Endothelial cell of umbilical vein (primary cell): ENCODE results near the gene UNC50. TPM values are rescaled to one million over a fixed set of nuclear protein-coding genes. Genes with fewer than 3 reads are reported as not detected.

ENCODE experiments used
- BruUV-seq: library from RNA; stranded (reverse); fragments of 400-500 nt; replicated peaks from 2 replicates; lab custom pipeline; 2021; lab: Mats Ljungman, UMichigan
- CTCF ChIA-PET: fragments of 300-600, 350-600 bp; sonication (Branson Sonifier 250); formaldehyde crosslinking; loops from one replicate; lab custom pipeline; 2021; ENCODE audit warnings: antibody characterized with exemption, inconsistent platforms; lab: Charles Lee
- POLR2A ChIA-PET: fragments of 300-600, 350-600 bp; sonication (Branson Sonifier 250); formaldehyde crosslinking; loops from one replicate; lab custom pipeline; 2021; ENCODE audit warnings: antibody characterized with exemption, inconsistent platforms; lab: Charles Lee
- DNase-seq: peaks from one replicate; pipeline ENCODE4 v3.0.0-alpha.2; 2011; ENCODE audit warnings: low read depth, low spot score
- FAIRE-seq: peaks from 2 replicates; lab custom pipeline; 2011; peaks lifted over from hg19 to GRCh38; lab: Jason Lieb, UNC
- H2AFZ ChIP-seq: 2 replicates; pipeline ENCODE4 v1.6.0; 2012; ENCODE audit warnings: low read depth, low read length, control low read depth, inconsistent platforms
- H3K27ac ChIP-seq: 2 replicates; pipeline ENCODE4 v1.5.1; 2011; ENCODE audit warnings: low read depth, mild to moderate bottlenecking, control low read depth, low read length, moderate library complexity; ENCODE audit not compliant: insufficient read depth
- H3K27me3 ChIP-seq, 2 experiments: 2 replicates each; pipeline versions ENCODE4 v1.6.0 to v1.6.1; 2011; ENCODE audit warnings: low read length in 2 of 2, mixed read lengths in 1 of 2; ENCODE audit not compliant: control insufficient read depth in 2 of 2, insufficient read depth in 2 of 2
- H3K36me3 ChIP-seq, 2 experiments: 2 replicates in 1 of 2; 3 replicates in 1 of 2; pipeline ENCODE4 v1.5.1; 2011; ENCODE audit warnings: low read length in 2 of 2, mild to moderate bottlenecking in 1 of 2, moderate library complexity in 1 of 2; ENCODE audit not compliant: control insufficient read depth in 2 of 2, insufficient read depth in 2 of 2; ENCODE audit errors: extremely low read depth in 1 of 2
- H3K4me1 ChIP-seq: 3 replicates; pipeline ENCODE4 v1.5.1; 2011; ENCODE audit warnings: mild to moderate bottlenecking, low read length; ENCODE audit not compliant: control insufficient read depth, insufficient read depth; ENCODE audit errors: extremely low read depth
- H3K4me2 ChIP-seq: 2 replicates; pipeline ENCODE4 v1.6.1; 2011; ENCODE audit warnings: low read length, control low read depth, mixed read lengths; ENCODE audit not compliant: insufficient read depth
- H3K4me3 ChIP-seq, 3 experiments: fragments of 200-600 bp in 1 of 3; sonication (generic), shearing (Covaris generic) in 1 of 3; replicated peaks in 1 of 3; 2 replicates each; pipeline ENCODE4 v1.5.1; 2011 to 2016; ENCODE audit warnings: control low read depth in 3 of 3, low read length in 3 of 3, mild to moderate bottlenecking in 2 of 3, inconsistent platforms in 1 of 3, low read depth in 1 of 3, moderate library complexity in 1 of 3; ENCODE audit not compliant: insufficient read depth in 1 of 3
- H3K79me2 ChIP-seq: 2 replicates; pipeline ENCODE4 v1.6.0; 2012; ENCODE audit warnings: low read length, inconsistent platforms; ENCODE audit not compliant: control insufficient read depth, insufficient read depth
- H3K9ac ChIP-seq: replicated peaks from 2 replicates; pipeline ENCODE3; 2011; ENCODE audit warnings: low read length, control low read depth; ENCODE audit not compliant: insufficient read depth; ENCODE audit errors: extremely low read depth
- H3K9me1 ChIP-seq: replicated peaks from 3 replicates; pipeline ENCODE4 v1.6.0; 2011; ENCODE audit warnings: mild to moderate bottlenecking, low read length; ENCODE audit not compliant: control insufficient read depth, insufficient read depth; ENCODE audit errors: extremely low read depth
- H3K9me3 ChIP-seq: replicated peaks from 2 replicates; pipeline ENCODE4 v1.5.1; 2012; ENCODE audit warnings: low read length, inconsistent platforms; ENCODE audit not compliant: control insufficient read depth, insufficient read depth
- H4K20me1 ChIP-seq: replicated peaks from 2 replicates; pipeline ENCODE3; 2011; ENCODE audit warnings: mild to moderate bottlenecking, low read length; ENCODE audit not compliant: control insufficient read depth, insufficient read depth; ENCODE audit errors: extremely low read depth
- EZH2 ChIP-seq: IDR thresholded peaks from 2 replicates; pipeline ENCODE4 v1.6.1; 2012; ENCODE audit warnings: borderline replicate concordance, low read depth, mild to moderate bottlenecking, moderate library complexity, low read length, inconsistent platforms; ENCODE audit not compliant: severe bottlenecking
- FOS ChIP-seq: IDR thresholded peaks from 2 replicates; pipeline ENCODE4 v1.6.1; 2011; ENCODE audit warnings: mild to moderate bottlenecking, low read length, moderate library complexity, borderline replicate concordance; ENCODE audit not compliant: insufficient read depth
- GATA2 ChIP-seq: IDR thresholded peaks from 2 replicates; pipeline ENCODE4 v1.7.0; 2011; ENCODE audit warnings: low read depth, mild to moderate bottlenecking, moderate library complexity, mixed read lengths, low read length; ENCODE audit not compliant: insufficient read length, insufficient read depth
- JUN ChIP-seq: IDR thresholded peaks from 2 replicates; pipeline ENCODE4 v1.6.1; 2011; ENCODE audit warnings: borderline replicate concordance, low read depth; ENCODE audit not compliant: insufficient read length, insufficient read depth
- MYC ChIP-seq: IDR thresholded peaks from one replicate; pipeline ENCODE4 v1.6.1; 2011; ENCODE audit warnings: mild to moderate bottlenecking, low read depth, low read length
- POLR2A ChIP-seq: IDR thresholded peaks from 2 replicates; pipeline ENCODE4 v1.6.1; 2012; ENCODE audit warnings: low read depth, mild to moderate bottlenecking, control low read depth, low read length
- POLR2AphosphoS5 ChIP-seq: IDR thresholded peaks from 2 replicates; pipeline ENCODE4 v1.6.1; 2012; ENCODE audit warnings: low read depth, mild to moderate bottlenecking, control low read depth, low read length, moderate library complexity; ENCODE audit not compliant: insufficient read depth
- dilution Hi-C: fragments of 300-500 bp; cut with MboI; formaldehyde crosslinking; loops from one replicate; pipeline ENCODE4 v1.15.0; 2019; ENCODE audit warnings: low sequenced_read_pairs; ENCODE audit not compliant: extremely low pct_ligation_motif_present
- intact Hi-C: fragments of 100-400 bp; cut with micrococcal nuclease; formaldehyde crosslinking; loops from one replicate; pipeline ENCODE4 v1.10.0; 2022
- polyA plus RNA-seq, 4 experiments: library from polyadenylated mRNA; depleted of rRNA in 3 of 4; stranded (reverse) in 3 of 4; unstranded in 1 of 4; fragments of >200 nt; gene quantifications; 2 replicates each; pipeline versions ENCODE4 v1.2.1 to v1.2.3, GENCODE V29; 2011 to 2012; ENCODE audit warnings: missing spikeins in 1 of 4
- total RNA-seq: library from RNA; stranded (reverse); gene quantifications from 2 replicates; pipeline ENCODE4 v1.2.3, GENCODE V29; 2021
- TF ChIP-seq, protein P1 (sequence below), 2 donors: IDR thresholded peaks; 1 replicate in 1 of 2; 2 replicates in 1 of 2; pipeline ENCODE4 v1.5.1; 2011; ENCODE audit warnings: low read length in 2 of 2, mild to moderate bottlenecking in 2 of 2, moderate library complexity in 2 of 2, control low read depth in 1 of 2, inconsistent platforms in 1 of 2, low read depth in 1 of 2; ENCODE audit not compliant: insufficient read depth in 1 of 2; ENCODE audit errors: extremely low read depth in 1 of 2
- TF ChIP-seq, protein P2 (sequence below): IDR thresholded peaks from 2 replicates; pipeline ENCODE4 v1.6.1; 2011; ENCODE audit not compliant: insufficient read depth, insufficient read length

The UNC50 gene
- total and polyA plus RNA-seq, 2 donors (not counting 3 experiments of a cell fraction or from before 2014, with no cell fraction given), result 33.5 to 56.6 TPM

DNA sequence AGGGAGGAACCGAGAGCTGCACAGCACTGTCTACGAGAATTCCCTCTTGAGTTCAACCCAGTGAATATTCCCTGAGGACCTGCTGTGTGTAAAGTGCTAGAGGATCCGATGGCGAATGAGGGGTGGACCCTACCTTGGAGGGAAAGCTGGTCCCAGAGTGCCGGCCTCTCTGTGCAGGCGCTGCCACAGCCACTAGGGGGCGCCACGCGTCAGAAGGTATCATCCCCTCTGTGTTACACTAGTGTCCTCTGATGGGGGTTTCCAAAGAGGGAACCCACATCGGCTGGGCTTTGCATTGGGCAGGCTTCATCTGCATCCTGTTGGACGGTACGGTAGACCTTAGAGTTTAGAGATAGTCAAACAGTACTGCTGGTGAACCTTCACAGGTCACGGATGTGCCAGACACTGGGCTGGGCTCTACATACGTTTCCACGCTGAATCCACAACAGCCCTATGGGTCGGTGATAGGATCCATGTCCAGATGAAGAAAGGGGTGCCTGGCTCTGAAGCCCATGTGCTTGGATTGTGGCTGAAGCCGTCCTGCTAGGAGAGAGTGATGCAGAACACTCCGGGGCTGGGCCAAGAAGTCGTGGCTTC lies 39.1 kb upstream of the UNC50 start:
- Histone ChIP-seq H3K4me3 (no peak overlapping the region), H2AFZ (no peak overlapping the region), H3K9me1 (no peaks in the 10 kb centered on the region), H3K4me1 (no peaks in the 10 kb centered on the region), H3K27ac (no peak overlapping the region), H3K4me2 (no peak overlapping the region), H4K20me1 (no peaks in the 10 kb centered on the region), H3K27me3 (no peaks in the 10 kb centered on the region), H3K9me3 (no peaks in the 10 kb centered on the region), H3K9ac (no peak overlapping the region), H3K36me3 (peaks cover 4 to 35% of the 10 kb centered on the region in 2 experiments), H3K79me2 (no peaks in the 10 kb centered on the region)
- dilution Hi-C loops (no loop called here), intact Hi-C loops (loop anchor here (1.0 to 2.0 kb wide), 5 partner anchors 32 to 497 kb away; no protein-coding TSS in a partner anchor)
- TF ChIP-seq, protein P1, sequence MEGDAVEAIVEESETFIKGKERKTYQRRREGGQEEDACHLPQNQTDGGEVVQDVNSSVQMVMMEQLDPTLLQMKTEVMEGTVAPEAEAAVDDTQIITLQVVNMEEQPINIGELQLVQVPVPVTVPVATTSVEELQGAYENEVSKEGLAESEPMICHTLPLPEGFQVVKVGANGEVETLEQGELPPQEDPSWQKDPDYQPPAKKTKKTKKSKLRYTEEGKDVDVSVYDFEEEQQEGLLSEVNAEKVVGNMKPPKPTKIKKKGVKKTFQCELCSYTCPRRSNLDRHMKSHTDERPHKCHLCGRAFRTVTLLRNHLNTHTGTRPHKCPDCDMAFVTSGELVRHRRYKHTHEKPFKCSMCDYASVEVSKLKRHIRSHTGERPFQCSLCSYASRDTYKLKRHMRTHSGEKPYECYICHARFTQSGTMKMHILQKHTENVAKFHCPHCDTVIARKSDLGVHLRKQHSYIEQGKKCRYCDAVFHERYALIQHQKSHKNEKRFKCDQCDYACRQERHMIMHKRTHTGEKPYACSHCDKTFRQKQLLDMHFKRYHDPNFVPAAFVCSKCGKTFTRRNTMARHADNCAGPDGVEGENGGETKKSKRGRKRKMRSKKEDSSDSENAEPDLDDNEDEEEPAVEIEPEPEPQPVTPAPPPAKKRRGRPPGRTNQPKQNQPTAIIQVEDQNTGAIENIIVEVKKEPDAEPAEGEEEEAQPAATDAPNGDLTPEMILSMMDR (IDR thresholded peaks at IDR 0.05; ENCODE audit: extremely low read depth in 1 of 2, insufficient read depth in 1 of 2, low read depth in 1 of 2, low read length in 2 of 2), result peak; percentile 95
- no peak for TF ChIP-seq EZH2
- ChIA-PET CTCF (interaction anchor here (0.6 to 3.3 kb wide), 41 partner anchors 8 to 648 kb away, joined by 3 to 24 read pairs (median 4); partner anchors contain the start of genes COA5 and UNC50), POLR2A (no interaction called here)
- BruUV-seq, result no TSS peak
- peak; percentile 72 for FAIRE-seq
- DNase-seq, result peak; percentile 30

DNA sequence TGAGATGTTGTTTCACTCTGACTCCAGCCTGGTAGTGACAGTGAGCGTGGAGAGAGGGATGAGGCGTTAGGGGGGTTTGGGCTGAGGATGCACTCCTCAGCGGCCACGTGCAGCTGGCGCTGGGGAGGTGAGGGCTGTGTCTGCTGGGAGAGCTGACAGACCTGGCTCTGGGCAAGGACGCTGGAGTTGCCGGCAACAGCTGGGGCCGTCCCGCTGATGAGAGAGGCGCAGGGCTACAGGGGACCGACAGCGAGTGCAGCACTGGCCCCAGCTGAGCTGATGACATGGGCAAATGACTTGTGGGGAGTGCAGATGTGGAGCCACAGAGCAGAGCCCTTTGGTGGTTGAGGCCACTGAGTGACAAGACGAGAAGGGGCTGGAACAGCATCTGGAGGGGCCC lies 38.5 kb upstream of the UNC50 start:
- Histone ChIP-seq H3K9ac (no peak overlapping the region), H3K79me2 (no peaks in the 10 kb centered on the region), H3K4me3 (no peak overlapping the region), H3K36me3 (peaks cover 4 to 30% of the 10 kb centered on the region in 2 experiments), H3K4me2 (no peak overlapping the region), H4K20me1 (no peaks in the 10 kb centered on the region), H3K9me1 (no peaks in the 10 kb centered on the region), H3K27me3 (no peaks in the 10 kb centered on the region), H3K27ac (no peak overlapping the region), H3K9me3 (no peaks in the 10 kb centered on the region), H3K4me1 (no peaks in the 10 kb centered on the region), H2AFZ (no peak overlapping the region)
- DNase-seq, result no peak
- CTCF ChIA-PET, result interaction anchor here (1.2 to 3.3 kb wide), 4 partner anchors 10 to 267 kb away, joined by 4 to 17 read pairs (median 9); no protein-coding TSS in a partner anchor
- intact Hi-C loops (loop anchor here (1.0 to 2.0 kb wide), 5 partner anchors 31 to 496 kb away; no protein-coding TSS in a partner anchor), dilution Hi-C loops (no loop called here)
- TF ChIP-seq GATA2, result no peak
- no peak for TF ChIP-seq FOS
- TF ChIP-seq, protein P2, sequence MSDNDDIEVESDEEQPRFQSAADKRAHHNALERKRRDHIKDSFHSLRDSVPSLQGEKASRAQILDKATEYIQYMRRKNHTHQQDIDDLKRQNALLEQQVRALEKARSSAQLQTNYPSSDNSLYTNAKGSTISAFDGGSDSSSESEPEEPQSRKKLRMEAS, result no peak
- TF ChIP-seq MYC, result no peak
- TF ChIP-seq EZH2, result no peak
- TF ChIP-seq, protein P1 (IDR thresholded peaks at IDR 0.05; ENCODE audit: extremely low read depth in 1 of 2, insufficient read depth in 1 of 2, low read depth in 1 of 2, low read length in 2 of 2), result no peak
- no peak for TF ChIP-seq JUN
- TF ChIP-seq POLR2A, result no peak
- no peak for TF ChIP-seq POLR2AphosphoS5
- POLR2A ChIA-PET, result no interaction called here
- no peak for FAIRE-seq
- BruUV-seq, result no TSS peak
